KMS-11 (cell line): Measurements from ENCODE around the gene METAP1.
"Not testable (repeated sequence)": the region's sequence is repeated elsewhere in the genome, so short reads cannot be mapped to it uniquely, and the experiment has no call there.

Experiments
- H2AFZ ChIP-seq: fragments of 200-600 bp; sonication (generic); 2 replicates; pipeline ENCODE4 v1.6.1; 2016; ENCODE audit warnings: antibody characterized with exemption, mixed run types, low read depth
- H3K27ac ChIP-seq: fragments of 200-600 bp; sonication (generic); 2 replicates; pipeline ENCODE4 v1.6.1; 2016; ENCODE audit warnings: mild to moderate bottlenecking, mixed run types
- H3K27me3 ChIP-seq: fragments of 200-600 bp; sonication (generic); 2 replicates; pipeline ENCODE4 v1.6.1; 2017; ENCODE audit warnings: mild to moderate bottlenecking, low read depth, mixed run types, moderate library complexity; ENCODE audit not compliant: insufficient read depth
- H3K36me3 ChIP-seq: fragments of 200-600 bp; sonication (generic); 2 replicates; pipeline ENCODE4 v1.6.1; 2017; ENCODE audit warnings: mild to moderate bottlenecking, mixed run types; ENCODE audit not compliant: insufficient read depth
- H3K4me1 ChIP-seq: fragments of 200-600 bp; sonication (generic); 2 replicates; pipeline ENCODE4 v1.6.1; 2016; ENCODE audit warnings: mild to moderate bottlenecking, low read depth, mixed run types; ENCODE audit not compliant: poor library complexity, severe bottlenecking
- H3K4me2 ChIP-seq: fragments of 200-600 bp; sonication (generic); 2 replicates; pipeline ENCODE4 v1.7.0; 2016; ENCODE audit warnings: mild to moderate bottlenecking, mixed run types
- H3K4me3 ChIP-seq: fragments of 200-600 bp; sonication (generic); IDR thresholded peaks from 2 replicates; pipeline ENCODE4 v1.6.1; 2017; ENCODE audit warnings: low read depth, low read length, mixed read lengths; ENCODE audit not compliant: insufficient read depth
- H3K79me2 ChIP-seq: fragments of 200-600 bp; sonication (generic); 2 replicates; pipeline ENCODE4 v1.6.1; 2016; ENCODE audit warnings: low read depth, mixed run types; ENCODE audit not compliant: insufficient read depth
- H3K9ac ChIP-seq: fragments of 200-600 bp; sonication (generic); 2 replicates; pipeline ENCODE4 v1.6.1; 2016; ENCODE audit warnings: mild to moderate bottlenecking, mixed run types
- H4K20me1 ChIP-seq: fragments of 200-600 bp; sonication (generic); 2 replicates; pipeline ENCODE4 v1.6.1; 2016; ENCODE audit warnings: mild to moderate bottlenecking, mixed run types; ENCODE audit not compliant: insufficient read depth
- TF ChIP-seq, protein P1 (sequence below): fragments of 200-600 bp; sonication (generic); conservative IDR thresholded peaks from 2 replicates; pipeline ENCODE4 v1.6.1; 2017; ENCODE audit warnings: low read depth, mild to moderate bottlenecking, antibody characterized with exemption, low read length, moderate library complexity, mixed read lengths

The METAP1 gene

GRCh38 chr4:99013402-99013843 is 17.9 kb downstream of the METAP1 start:
- TF ChIP-seq, protein P1, sequence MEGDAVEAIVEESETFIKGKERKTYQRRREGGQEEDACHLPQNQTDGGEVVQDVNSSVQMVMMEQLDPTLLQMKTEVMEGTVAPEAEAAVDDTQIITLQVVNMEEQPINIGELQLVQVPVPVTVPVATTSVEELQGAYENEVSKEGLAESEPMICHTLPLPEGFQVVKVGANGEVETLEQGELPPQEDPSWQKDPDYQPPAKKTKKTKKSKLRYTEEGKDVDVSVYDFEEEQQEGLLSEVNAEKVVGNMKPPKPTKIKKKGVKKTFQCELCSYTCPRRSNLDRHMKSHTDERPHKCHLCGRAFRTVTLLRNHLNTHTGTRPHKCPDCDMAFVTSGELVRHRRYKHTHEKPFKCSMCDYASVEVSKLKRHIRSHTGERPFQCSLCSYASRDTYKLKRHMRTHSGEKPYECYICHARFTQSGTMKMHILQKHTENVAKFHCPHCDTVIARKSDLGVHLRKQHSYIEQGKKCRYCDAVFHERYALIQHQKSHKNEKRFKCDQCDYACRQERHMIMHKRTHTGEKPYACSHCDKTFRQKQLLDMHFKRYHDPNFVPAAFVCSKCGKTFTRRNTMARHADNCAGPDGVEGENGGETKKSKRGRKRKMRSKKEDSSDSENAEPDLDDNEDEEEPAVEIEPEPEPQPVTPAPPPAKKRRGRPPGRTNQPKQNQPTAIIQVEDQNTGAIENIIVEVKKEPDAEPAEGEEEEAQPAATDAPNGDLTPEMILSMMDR = no peak

DNA sequence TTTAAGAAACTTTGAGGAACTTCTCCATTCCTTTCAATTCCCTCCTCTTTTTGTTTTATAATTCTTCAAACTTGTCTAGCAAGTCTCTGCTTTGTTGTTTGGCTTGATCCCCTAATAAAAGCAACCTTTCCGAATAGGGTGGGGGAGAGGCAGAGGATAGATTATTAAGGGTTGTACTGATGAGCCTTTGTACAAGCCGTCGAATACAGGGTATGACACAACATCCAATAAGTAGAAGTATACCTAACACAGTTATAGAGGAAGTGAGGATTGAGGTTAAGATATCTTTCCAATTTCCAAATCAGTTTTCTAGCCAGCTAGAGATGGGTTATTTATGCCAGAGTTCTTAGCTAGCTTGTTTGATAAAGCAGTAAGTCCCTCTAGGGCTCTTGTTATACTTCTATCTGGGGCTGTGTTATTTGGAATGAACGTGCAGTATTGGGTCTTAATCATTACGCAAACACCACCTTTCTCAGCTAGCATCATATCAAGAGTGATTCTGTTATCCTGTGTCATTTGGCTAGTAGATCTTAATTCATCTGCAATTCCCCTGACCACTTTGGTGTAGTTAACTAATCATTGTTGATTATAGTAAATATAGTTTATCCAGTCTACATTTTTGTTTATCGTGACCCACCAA is 18.5 kb downstream of the METAP1 start:
- no peak overlapping the region for H3K4me3 ChIP-seq
- H3K4me2 ChIP-seq = no peak overlapping the region
- H3K27ac ChIP-seq = no peak overlapping the region
- no peak overlapping the region for H3K9ac ChIP-seq
- no peaks in the 10 kb centered on the region for H3K4me1 ChIP-seq
- H3K27me3 ChIP-seq = no peaks in the 10 kb centered on the region
- H4K20me1 ChIP-seq = 0 out of 2 replicates have a peak, but pooled peaks cover 6% of the 10 kb centered on the region
- H2AFZ ChIP-seq = no peak overlapping the region
- peaks cover 94% of the 10 kb centered on the region for H3K79me2 ChIP-seq
- TF ChIP-seq, protein P1 = no peak
- no peaks in the 10 kb centered on the region for H3K36me3 ChIP-seq

More at GRCh38 chr4:99013402-99013843, 17.9 kb downstream of the METAP1 start:
- Histone ChIP-seq H3K4me1 (no peaks in the 10 kb centered on the region), H3K4me3 (no peak overlapping the region), H2AFZ (no peak overlapping the region), H3K4me2 (no peak overlapping the region), H3K9ac (no peak overlapping the region), H3K36me3 (no peaks in the 10 kb centered on the region), H3K27me3 (no peaks in the 10 kb centered on the region), H3K79me2 (peaks cover 93% of the 10 kb centered on the region), H4K20me1 (peaks cover 6% of the 10 kb centered on the region; the same call in 1 of the 2 replicates), H3K27ac (no peak overlapping the region)

- Histone ChIP-seq H4K20me1 (no peaks in the 10 kb centered on the region), H3K79me2 (peaks cover 63% of the 10 kb centered on the region; the same call in 1 of the 2 replicates)
- TF ChIP-seq, protein P1 = no peak
Measured at GRCh38 chr4:99021386-99021785, 25.9 kb downstream of the METAP1 start.

DNA sequence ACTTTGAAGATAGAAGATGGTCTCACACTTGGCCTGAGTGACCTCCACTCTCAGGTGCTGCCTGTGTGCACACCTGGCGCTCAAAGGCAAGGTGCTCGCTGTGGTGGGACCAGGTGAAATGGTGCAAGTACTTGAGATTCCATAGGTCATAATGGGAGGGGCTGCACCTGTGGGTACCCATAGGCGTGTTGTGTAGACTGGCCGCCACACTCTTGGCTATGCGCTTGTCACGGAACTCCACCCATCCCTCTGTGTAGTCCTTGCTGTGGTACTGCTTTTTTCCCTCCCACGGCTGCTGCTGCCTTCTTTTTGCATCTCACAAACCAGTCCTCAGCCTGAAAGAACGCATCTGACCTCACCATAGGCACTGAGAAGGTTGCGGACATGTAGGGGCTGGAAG is 27.0 kb downstream of the METAP1 start:
- H3K27me3 ChIP-seq = no peaks in the 10 kb centered on the region
- H3K4me2 ChIP-seq = no peak overlapping the region
- peaks cover 51% of the 10 kb centered on the region; the same call in 1 of the 2 replicates for H3K79me2 ChIP-seq
- no peak overlapping the region for H3K27ac ChIP-seq
- no peak overlapping the region for H3K4me3 ChIP-seq
- no peak overlapping the region for H2AFZ ChIP-seq
- no peaks in the 10 kb centered on the region; the same call in 1 of the 2 replicates for H3K36me3 ChIP-seq
- TF ChIP-seq, protein P1 = no peak
- H3K4me1 ChIP-seq = no peaks in the 10 kb centered on the region
- H4K20me1 ChIP-seq = no peaks in the 10 kb centered on the region
- no peak overlapping the region for H3K9ac ChIP-seq

More at GRCh38 chr4:99021386-99021785, 25.9 kb downstream of the METAP1 start:
- H3K27me3 ChIP-seq = no peaks in the 10 kb centered on the region
- H3K36me3 ChIP-seq = no peaks in the 10 kb centered on the region; the same call in 1 of the 2 replicates
- H3K9ac ChIP-seq = no peak overlapping the region
- H3K27ac ChIP-seq = no peak overlapping the region
- no peak overlapping the region for H3K4me3 ChIP-seq
- H3K4me2 ChIP-seq = no peak overlapping the region
- no peaks in the 10 kb centered on the region for H3K4me1 ChIP-seq
- no peak overlapping the region for H2AFZ ChIP-seq

DNA sequence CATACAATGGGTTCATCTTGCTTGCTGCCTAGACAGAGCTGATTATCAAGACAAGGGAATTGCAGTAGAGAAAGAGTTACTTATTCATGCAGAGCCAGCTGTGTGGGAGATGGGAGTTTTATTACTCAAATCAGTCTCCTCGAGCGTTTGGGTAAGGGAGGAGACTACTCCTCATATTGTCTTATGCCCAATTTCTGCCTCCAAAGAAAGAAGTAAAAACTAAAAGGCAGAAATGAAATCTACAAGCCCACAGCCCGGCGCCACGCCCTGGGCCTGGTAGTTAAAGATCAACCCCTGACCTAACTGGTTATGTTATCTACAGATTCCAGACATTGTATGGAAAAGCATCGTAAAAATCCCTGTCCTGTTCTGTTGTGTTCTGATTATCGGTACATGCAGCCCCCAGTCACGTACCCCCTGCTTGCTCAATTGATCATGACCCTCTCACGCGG is 28.3 kb downstream of the METAP1 start:
- not testable (repeated sequence) for H3K4me1 ChIP-seq, H3K9ac ChIP-seq, H4K20me1 ChIP-seq, H2AFZ ChIP-seq, H3K4me3 ChIP-seq, H3K27ac ChIP-seq, H3K36me3 ChIP-seq, H3K4me2 ChIP-seq, H3K27me3 ChIP-seq
- H3K79me2 ChIP-seq = peaks cover 51% of the 10 kb centered on the region; the same call in 1 of the 2 replicates
